OCI-LY7 (cell line): ENCODE measurements around the gene PLA2G4A. TPM values are rescaled to one million over a fixed set of nuclear protein-coding genes. Genes with fewer than 3 reads are reported as not detected.

ENCODE experiments used
- BruUV-seq: library from RNA; stranded (reverse); fragments of 400-500 nt; replicated peaks from 2 replicates; lab custom pipeline; 2021; lab: Mats Ljungman, UMichigan
- CTCF ChIA-PET: fragments of 300-600 bp; sonication (Branson Sonifier 250); formaldehyde crosslinking; loops from one replicate; lab custom pipeline; 2022; ENCODE audit warnings: antibody characterized with exemption; ENCODE audit not compliant: unreplicated experiment; lab: Charles Lee
- POLR2A ChIA-PET: fragments of 300-600 bp; sonication (Branson Sonifier 250); formaldehyde crosslinking; loops from one replicate; lab custom pipeline; 2022; ENCODE audit warnings: antibody characterized with exemption; lab: Charles Lee
- DNase-seq: peaks from one replicate; pipeline ENCODE4 v3.0.0-alpha.2; 2015; ENCODE audit warnings: low spot score
- H2AFZ ChIP-seq: fragments of 200-600 bp; sonication (generic), shearing (Covaris generic); 2 replicates; pipeline ENCODE4 v1.6.1; 2014; ENCODE audit warnings: mild to moderate bottlenecking, antibody characterized with exemption, low read length, moderate library complexity
- H3K27ac ChIP-seq: fragments of 200-600 bp; sonication (generic); 2 replicates; pipeline ENCODE4 v1.5.1; 2014; ENCODE audit warnings: mixed run types, low read depth, mild to moderate bottlenecking, moderate library complexity, low read length, inconsistent platforms; ENCODE audit not compliant: poor library complexity, severe bottlenecking
- H3K36me3 ChIP-seq: fragments of 200-600 bp; sonication (generic); 2 replicates; pipeline ENCODE4 v1.6.1; 2014; ENCODE audit warnings: mild to moderate bottlenecking, antibody characterized with exemption, low read length, moderate library complexity, mixed read lengths; ENCODE audit not compliant: insufficient read depth
- H3K4me1 ChIP-seq: fragments of 200-600 bp; sonication (generic); 2 replicates; pipeline ENCODE4 v1.5.1; 2014; ENCODE audit warnings: mild to moderate bottlenecking, low read length; ENCODE audit not compliant: insufficient read depth, poor library complexity, severe bottlenecking
- H3K4me2 ChIP-seq: fragments of 200-600 bp; sonication (generic); 2 replicates; pipeline ENCODE4 v1.6.1; 2014; ENCODE audit warnings: mild to moderate bottlenecking, low read length
- H3K4me3 ChIP-seq: fragments of 200-600 bp; sonication (generic); 2 replicates; pipeline ENCODE4 v1.5.1; 2014; ENCODE audit warnings: mild to moderate bottlenecking, low read depth, low read length; ENCODE audit not compliant: poor library complexity, severe bottlenecking
- H3K79me2 ChIP-seq: fragments of 200-600 bp; sonication (generic); 2 replicates; pipeline ENCODE4 v1.6.1; 2016; ENCODE audit warnings: low read depth, mild to moderate bottlenecking, low read length, moderate library complexity, mixed read lengths; ENCODE audit not compliant: insufficient read depth
- H3K9me2 ChIP-seq: fragments of 200-600 bp; sonication (generic); 2 replicates; pipeline ENCODE4 v1.6.1; 2016; ENCODE audit warnings: mild to moderate bottlenecking, low read length, mixed read lengths; ENCODE audit not compliant: insufficient read depth
- H3K9me3 ChIP-seq: fragments of 200-600 bp; sonication (generic); 2 replicates; pipeline ENCODE4 v1.6.1; 2014; ENCODE audit warnings: mild to moderate bottlenecking, mixed run types, low read length, mixed read lengths
- H4K20me1 ChIP-seq: fragments of 200-600 bp; sonication (generic); 2 replicates; pipeline ENCODE4 v1.6.1; 2014; ENCODE audit warnings: mild to moderate bottlenecking, antibody characterized with exemption, low read length, moderate library complexity, mixed read lengths; ENCODE audit not compliant: insufficient read depth
- EZH2phosphoT487 ChIP-seq: fragments of 200-600 bp; sonication (generic); IDR thresholded peaks from 2 replicates; pipeline ENCODE4 v1.6.1; 2018; ENCODE audit warnings: low read depth, borderline replicate concordance, mild to moderate bottlenecking, mixed run types, antibody characterized with exemption, low read length, moderate library complexity, mixed read lengths
- intact Hi-C: fragments of 100-400 bp; cut with micrococcal nuclease; formaldehyde crosslinking; loops from one replicate; pipeline ENCODE4 v1.10.0; 2022; ENCODE audit not compliant: unreplicated experiment
- total RNA-seq, 2 experiments: library from RNA; depleted of rRNA in 1 of 2; stranded (reverse); fragments of >200 nt in 1 of 2; shearing (Covaris generic) in 1 of 2; gene quantifications; 2 replicates each; pipeline ENCODE4 v1.2.3, GENCODE V29; 2014 to 2022
- TF ChIP-seq, protein P1 (sequence below): fragments of 200-600 bp; sonication (generic); conservative IDR thresholded peaks from 2 replicates; pipeline ENCODE4 v1.5.1; 2014; ENCODE audit warnings: mild to moderate bottlenecking, antibody characterized with exemption, low read length, moderate library complexity, mixed read lengths

The PLA2G4A gene
- total RNA-seq, 2 experiments from 2014 or later: not detected

DNA sequence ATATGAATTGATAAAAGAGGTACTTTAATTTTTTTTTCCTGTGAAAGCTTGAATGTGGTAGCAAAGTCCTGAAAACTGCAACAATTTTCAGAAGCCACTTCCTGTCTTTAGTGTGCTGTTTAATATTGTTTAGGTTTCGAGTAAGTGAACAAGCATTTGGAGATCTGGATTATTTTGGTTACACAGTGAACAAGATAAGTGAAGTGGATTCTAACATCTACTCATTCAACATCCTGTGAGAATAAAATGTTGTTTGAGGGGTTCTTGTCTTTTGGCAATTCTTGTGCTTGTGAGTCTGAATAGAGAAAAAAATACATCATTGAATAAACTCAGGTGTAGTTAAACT, 35.2 kb upstream of the PLA2G4A start:
- no peaks in the 10 kb centered on the region for H3K9me2 ChIP-seq
- intact Hi-C loops: no loop called here
- POLR2A ChIA-PET: interaction anchor here (0.7 kb wide), 1 partner anchor 697 kb away, joined by 3 read pairs; no protein-coding TSS in a partner anchor

DNA sequence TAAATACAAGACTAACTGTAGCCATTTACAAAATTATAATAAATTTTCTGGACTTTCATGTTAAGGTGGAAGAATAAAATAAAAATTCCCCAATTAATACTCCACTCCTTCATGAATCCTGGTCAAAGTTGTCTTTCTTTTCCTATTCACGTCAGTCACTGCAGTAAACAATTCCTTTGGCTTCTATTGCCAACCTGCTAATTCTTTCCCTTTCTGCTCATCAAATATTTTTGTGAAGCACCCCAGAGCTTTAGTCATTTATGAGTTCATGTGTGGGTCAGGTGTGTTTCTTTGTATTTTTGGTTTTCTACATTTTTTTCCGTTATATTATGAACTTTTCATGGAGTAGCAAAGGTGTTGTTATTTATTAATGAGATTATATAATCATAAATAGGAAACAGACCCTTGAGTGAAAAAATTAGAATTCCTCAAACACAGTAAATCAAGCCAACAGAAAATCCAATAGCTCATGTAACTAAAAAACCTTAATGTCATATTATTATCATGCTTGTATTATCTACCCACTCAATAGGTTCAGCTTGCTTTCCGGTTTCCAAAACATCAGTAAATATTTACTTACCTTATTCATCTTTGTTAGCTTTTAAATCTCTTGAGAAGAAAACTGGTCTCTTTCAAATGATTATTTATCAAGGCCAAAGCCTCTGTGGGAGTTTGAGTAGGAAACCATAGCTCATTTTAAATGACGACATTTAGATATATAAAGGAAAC, 29.6 kb upstream of the PLA2G4A start:
- DNase-seq: no peak
- H3K9me2 ChIP-seq: no peaks in the 10 kb centered on the region
- no peak for TF ChIP-seq EZH2phosphoT487
- TF ChIP-seq, protein P1, sequence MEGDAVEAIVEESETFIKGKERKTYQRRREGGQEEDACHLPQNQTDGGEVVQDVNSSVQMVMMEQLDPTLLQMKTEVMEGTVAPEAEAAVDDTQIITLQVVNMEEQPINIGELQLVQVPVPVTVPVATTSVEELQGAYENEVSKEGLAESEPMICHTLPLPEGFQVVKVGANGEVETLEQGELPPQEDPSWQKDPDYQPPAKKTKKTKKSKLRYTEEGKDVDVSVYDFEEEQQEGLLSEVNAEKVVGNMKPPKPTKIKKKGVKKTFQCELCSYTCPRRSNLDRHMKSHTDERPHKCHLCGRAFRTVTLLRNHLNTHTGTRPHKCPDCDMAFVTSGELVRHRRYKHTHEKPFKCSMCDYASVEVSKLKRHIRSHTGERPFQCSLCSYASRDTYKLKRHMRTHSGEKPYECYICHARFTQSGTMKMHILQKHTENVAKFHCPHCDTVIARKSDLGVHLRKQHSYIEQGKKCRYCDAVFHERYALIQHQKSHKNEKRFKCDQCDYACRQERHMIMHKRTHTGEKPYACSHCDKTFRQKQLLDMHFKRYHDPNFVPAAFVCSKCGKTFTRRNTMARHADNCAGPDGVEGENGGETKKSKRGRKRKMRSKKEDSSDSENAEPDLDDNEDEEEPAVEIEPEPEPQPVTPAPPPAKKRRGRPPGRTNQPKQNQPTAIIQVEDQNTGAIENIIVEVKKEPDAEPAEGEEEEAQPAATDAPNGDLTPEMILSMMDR: no peak
- no peaks in the 10 kb centered on the region for H3K4me1 ChIP-seq
- H3K36me3 ChIP-seq: no peaks in the 10 kb centered on the region
- no peak overlapping the region for H3K4me2 ChIP-seq
- no peak overlapping the region for H3K4me3 ChIP-seq
- CTCF ChIA-PET: no interaction called here
- H2AFZ ChIP-seq: no peak overlapping the region
- POLR2A ChIA-PET: interaction anchor here (1.2 kb wide), 1 partner anchor 76 kb away, joined by 4 read pairs; no protein-coding TSS in a partner anchor
- BruUV-seq: no TSS peak
- H3K9me3 ChIP-seq: no peaks in the 10 kb centered on the region
- no peak overlapping the region for H3K27ac ChIP-seq
- no peaks in the 10 kb centered on the region for H3K79me2 ChIP-seq
- intact Hi-C loops: no loop called here
- H4K20me1 ChIP-seq: no peaks in the 10 kb centered on the region

More for the DNA sequence above, 35.2 kb upstream of the PLA2G4A start:
- no TSS peak for BruUV-seq
- CTCF ChIA-PET: no interaction called here
- Histone ChIP-seq H3K4me2 (no peak overlapping the region), H4K20me1 (no peaks in the 10 kb centered on the region), H2AFZ (no peak overlapping the region), H3K9me3 (no peaks in the 10 kb centered on the region), H3K4me3 (no peak overlapping the region), H3K36me3 (no peaks in the 10 kb centered on the region), H3K79me2 (no peaks in the 10 kb centered on the region), H3K27ac (no peak overlapping the region), H3K4me1 (no peaks in the 10 kb centered on the region)
- no peak for TF ChIP-seq EZH2phosphoT487
- TF ChIP-seq, protein P1: no peak
- DNase-seq: no peak

- Histone ChIP-seq H3K9me2 (no peaks in the 10 kb centered on the region), H3K9me3 (no peaks in the 10 kb centered on the region), H2AFZ (no peak overlapping the region), H3K4me3 (no peak overlapping the region), H3K36me3 (no peaks in the 10 kb centered on the region), H3K79me2 (no peaks in the 10 kb centered on the region), H3K4me2 (no peak overlapping the region), H3K4me1 (no peaks in the 10 kb centered on the region), H3K27ac (no peak overlapping the region), H4K20me1 (no peaks in the 10 kb centered on the region)
- BruUV-seq: no TSS peak
- ChIA-PET CTCF (no interaction called here), POLR2A (interaction anchor here (1.2 kb wide), 1 partner anchor 77 kb away, joined by 4 read pairs; no protein-coding TSS in a partner anchor)
- TF ChIP-seq EZH2phosphoT487: no peak
- TF ChIP-seq, protein P1: no peak
- intact Hi-C loops: no loop called here
- no peak for DNase-seq
Measured at GRCh38 chr1:186799689-186800054, 29.1 kb upstream of the PLA2G4A start.
